B cell (primary cell): Measurements from ENCODE around the gene ANKRD33B. TPM values are rescaled to one million over a fixed set of nuclear protein-coding genes. Genes with fewer than 3 reads are reported as not detected.
"Not testable (repeated sequence)": the region's sequence is repeated elsewhere in the genome, so short reads cannot be mapped to it uniquely, and the experiment has no call there.

ENCODE experiments used
- ATAC-seq: fragments of 200-7000 bp; cut with Tn5 transposase; one replicate; pipeline ENCODE4 v1.10.0; 2021; ENCODE audit warnings: low read depth, mild to moderate bottlenecking, moderate number of reproducible peaks, moderate library complexity
- CTCF ChIA-PET: fragments of 350-600 bp; sonication (Branson Sonifier 250); formaldehyde crosslinking; loops from one replicate; lab custom pipeline; 2021; ENCODE audit warnings: antibody characterized with exemption, inconsistent platforms; lab: Charles Lee
- POLR2A ChIA-PET: fragments of 350-600 bp; sonication (Branson Sonifier 250); formaldehyde crosslinking; loops from one replicate; lab custom pipeline; 2021; ENCODE audit warnings: antibody characterized with exemption; lab: Charles Lee
- DNase-seq: peaks from one replicate; pipeline ENCODE4 v3.0.0; 2013
- H2AFZ ChIP-seq: 2 replicates; pipeline ENCODE4 v1.6.1; 2012; ENCODE audit warnings: mild to moderate bottlenecking, low read depth, low read length; ENCODE audit not compliant: insufficient read depth, poor library complexity, severe bottlenecking
- H3K27ac ChIP-seq, 2 donors: 1 replicate in 1 of 2; 2 replicates in 1 of 2; pipeline ENCODE4 v1.5.1; 2012 to 2013; ENCODE audit warnings: low read length in 2 of 2, mild to moderate bottlenecking in 2 of 2, moderate library complexity in 1 of 2
- H3K27me3 ChIP-seq, 4 experiments: fragments of 200-600 bp in 1 of 4; sonication (generic) in 1 of 4; replicated peaks in 1 of 4; 1 replicate in 2 of 4; 2 replicates in 2 of 4; pipeline versions ENCODE4 v1.6.1 to v1.7.0; 2013 to 2016; ENCODE audit warnings: low read length in 3 of 4, mild to moderate bottlenecking in 2 of 4, mixed read lengths in 1 of 4, moderate library complexity in 1 of 4; ENCODE audit not compliant: insufficient read depth in 4 of 4, control insufficient read depth in 3 of 4; ENCODE audit errors: control extremely low read depth in 1 of 4
- H3K36me3 ChIP-seq, 2 experiments: replicated peaks in 1 of 2; 1 replicate in 1 of 2; 2 replicates in 1 of 2; pipeline versions ENCODE4 v1.6.1 to v1.7.1; 2013; ENCODE audit warnings: low read length in 1 of 2; ENCODE audit not compliant: insufficient read depth in 2 of 2, control insufficient read depth in 1 of 2; ENCODE audit errors: control extremely low read depth in 1 of 2, extremely low read depth in 1 of 2
- H3K4me1 ChIP-seq, 2 donors: fragments of 200-600 bp in 1 of 2; sonication (generic) in 1 of 2; 1 replicate in 1 of 2; 2 replicates in 1 of 2; pipeline versions ENCODE4 v1.5.1 to v1.6.1; 2013 to 2017; ENCODE audit warnings: low read length in 2 of 2; ENCODE audit not compliant: control insufficient read depth in 2 of 2, insufficient read depth in 2 of 2
- H3K4me2 ChIP-seq: replicated peaks from 2 replicates; pipeline ENCODE3; 2012; ENCODE audit warnings: mild to moderate bottlenecking, low read depth, low read length; ENCODE audit not compliant: poor library complexity, severe bottlenecking
- H3K4me3 ChIP-seq, 5 experiments: fragments of 200-600 bp in 1 of 5; sonication (generic) in 1 of 5; 1 replicate in 3 of 5; 2 replicates in 2 of 5; pipeline versions ENCODE4 v1.5.1 to v1.7.0; 2011 to 2016; ENCODE audit warnings: low read length in 4 of 5, mild to moderate bottlenecking in 4 of 5, low read depth in 2 of 5, control low read depth in 1 of 5, moderate library complexity in 1 of 5; ENCODE audit not compliant: insufficient read depth in 1 of 5; ENCODE audit errors: control extremely low read depth in 1 of 5, extremely low read depth in 1 of 5
- H3K79me2 ChIP-seq: fragments of 200-600 bp; sonication (generic); one replicate; pipeline ENCODE4 v1.6.0; 2016; ENCODE audit warnings: low read length; ENCODE audit not compliant: control insufficient read depth, insufficient read depth
- H3K9ac ChIP-seq: fragments of 200-600 bp; sonication (generic); 2 replicates; pipeline ENCODE4 v1.6.1; 2017; ENCODE audit warnings: mild to moderate bottlenecking, low read length, moderate library complexity
- H3K9me3 ChIP-seq, 3 donors: one replicate each; pipeline versions ENCODE4 v1.6.1 to v1.7.1; 2013; ENCODE audit warnings: low read length in 2 of 3; ENCODE audit not compliant: control insufficient read depth in 2 of 3, insufficient read depth in 1 of 3; ENCODE audit errors: control extremely low read depth in 1 of 3
- H4K20me1 ChIP-seq: 2 replicates; pipeline ENCODE4 v1.6.0; 2012; ENCODE audit warnings: mild to moderate bottlenecking, low read length; ENCODE audit not compliant: insufficient read depth, control insufficient read depth, poor library complexity, severe bottlenecking
- H3K27ac Mint-ChIP-seq: one replicate; pipeline ENCODE4 v1.8.0; 2021; ENCODE audit warnings: mixed read lengths
- H3K27me3 Mint-ChIP-seq: one replicate; pipeline ENCODE4 v1.8.0; 2021; ENCODE audit warnings: mixed read lengths
- H3K4me1 Mint-ChIP-seq: one replicate; pipeline ENCODE4 v1.8.0; 2021; ENCODE audit warnings: mixed read lengths
- H3K4me3 Mint-ChIP-seq: one replicate; pipeline ENCODE4 v1.8.0; 2021; ENCODE audit warnings: mixed read lengths
- H3K9me3 Mint-ChIP-seq: one replicate; pipeline ENCODE4 v1.8.0; 2022; ENCODE audit warnings: mixed read lengths; ENCODE audit not compliant: insufficient read depth
- EZH2 ChIP-seq: IDR thresholded peaks from 2 replicates; pipeline ENCODE4 v1.6.1; 2012; ENCODE audit warnings: borderline replicate concordance, low read depth, mild to moderate bottlenecking, moderate library complexity, low read length; ENCODE audit not compliant: insufficient read depth, poor library complexity, severe bottlenecking
- WGBS: methylation state at CpG from one replicate; pipeline ENCODE4 v1.1.5; 2013; ENCODE audit warnings: missing lambda C conversion rate; ENCODE audit not compliant: insufficient coverage; 5-methylcytosine and 5-hydroxymethylcytosine counted together
- intact Hi-C: fragments of 100-400 bp; cut with micrococcal nuclease; formaldehyde crosslinking; loops from one replicate; pipeline ENCODE4 v1.10.0; 2022
- polyA plus RNA-seq: library from polyadenylated mRNA; depleted of rRNA; stranded (reverse); fragments of >200 nt; gene quantifications from 2 replicates; pipeline ENCODE4 v1.2.3, GENCODE V29; 2012
- total RNA-seq, 2 donors: library from RNA; stranded (reverse); fragments of 120-200 nt in 1 of 2; gene quantifications; 1 replicate in 1 of 2; 2 replicates in 1 of 2; pipeline versions ENCODE4 v1.2.3 to v1.2.4, GENCODE V29; 2013 to 2022
- TF ChIP-seq, protein P1 (sequence below): fragments of 200-600 bp; IDR thresholded peaks from one replicate; pipeline ENCODE4 v1.8.0; 2022; ENCODE audit warnings: antibody characterized with exemption, mild to moderate bottlenecking

Gene ANKRD33B
- total and polyA plus RNA-seq, 2 donors (not counting 1 experiment from before 2014, with no cell fraction given): 2.9 to 23.4 TPM

DNA sequence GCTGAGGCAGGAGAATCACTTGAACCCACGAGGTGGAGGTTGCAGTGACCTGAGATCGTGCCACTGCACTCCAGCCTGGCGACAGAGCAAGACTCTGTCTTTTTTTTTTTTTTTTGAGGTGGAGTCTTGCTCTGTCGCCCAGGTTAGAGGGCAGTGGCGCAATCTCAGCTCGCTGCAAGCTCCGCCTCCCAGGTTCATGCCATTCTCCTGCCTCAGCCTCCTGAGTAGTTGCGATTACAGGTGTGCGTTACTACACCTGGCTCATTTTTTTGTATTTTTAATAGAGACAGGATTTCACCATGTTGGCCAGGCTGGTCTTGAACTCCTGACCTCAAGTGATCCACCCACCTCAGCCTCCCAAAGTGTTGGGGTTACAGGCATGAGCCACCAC is 42.8 kb downstream of the ANKRD33B start:
- H3K4me3 Mint-ChIP-seq: peak overlapping the region; percentile 82

GRCh38 chr5:10607023-10607665 is 43.3 kb downstream of the ANKRD33B start:
- TF ChIP-seq, protein P1, sequence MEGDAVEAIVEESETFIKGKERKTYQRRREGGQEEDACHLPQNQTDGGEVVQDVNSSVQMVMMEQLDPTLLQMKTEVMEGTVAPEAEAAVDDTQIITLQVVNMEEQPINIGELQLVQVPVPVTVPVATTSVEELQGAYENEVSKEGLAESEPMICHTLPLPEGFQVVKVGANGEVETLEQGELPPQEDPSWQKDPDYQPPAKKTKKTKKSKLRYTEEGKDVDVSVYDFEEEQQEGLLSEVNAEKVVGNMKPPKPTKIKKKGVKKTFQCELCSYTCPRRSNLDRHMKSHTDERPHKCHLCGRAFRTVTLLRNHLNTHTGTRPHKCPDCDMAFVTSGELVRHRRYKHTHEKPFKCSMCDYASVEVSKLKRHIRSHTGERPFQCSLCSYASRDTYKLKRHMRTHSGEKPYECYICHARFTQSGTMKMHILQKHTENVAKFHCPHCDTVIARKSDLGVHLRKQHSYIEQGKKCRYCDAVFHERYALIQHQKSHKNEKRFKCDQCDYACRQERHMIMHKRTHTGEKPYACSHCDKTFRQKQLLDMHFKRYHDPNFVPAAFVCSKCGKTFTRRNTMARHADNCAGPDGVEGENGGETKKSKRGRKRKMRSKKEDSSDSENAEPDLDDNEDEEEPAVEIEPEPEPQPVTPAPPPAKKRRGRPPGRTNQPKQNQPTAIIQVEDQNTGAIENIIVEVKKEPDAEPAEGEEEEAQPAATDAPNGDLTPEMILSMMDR: no peak
- no peak for TF ChIP-seq EZH2
- peak overlapping the region in 4 of 5 experiments; percentile 23 to 59 (median 40) for H3K4me3 ChIP-seq
- peaks cover 51% of the 10 kb centered on the region for H4K20me1 ChIP-seq
- peak overlapping the region; percentile 46 for H3K9ac ChIP-seq
- no peaks in the 10 kb centered on the region for H3K9me3 Mint-ChIP-seq
- H3K27ac Mint-ChIP-seq: peak overlapping the region; percentile 86
- intact Hi-C loops: loop anchor here (1.0 to 5.0 kb wide), 4 partner anchors 28 to 120 kb away; partner anchors contain the start of gene ANKRD33B
- H2AFZ ChIP-seq: no peak overlapping the region
- peaks cover 58% of the 10 kb centered on the region for H3K79me2 ChIP-seq
- peak overlapping the region; percentile 71 for H3K4me2 ChIP-seq
- H3K36me3 ChIP-seq: no peaks in the 10 kb centered on the region
- H3K9me3 ChIP-seq: no peaks in the 10 kb centered on the region
- peak overlapping the region; percentile 45 to 73 for H3K27ac ChIP-seq
- H3K27me3 ChIP-seq: no peaks in the 10 kb centered on the region
- ATAC-seq: peak; percentile 92
- CTCF ChIA-PET: interaction anchor here (0.6 to 4.2 kb wide), 15 partner anchors 13 to 254 kb away, joined by 3 to 52 read pairs (median 4); partner anchors contain the start of gene MARCHF6
- peak; percentile 89 for DNase-seq
- POLR2A ChIA-PET: interaction anchor here (1.2 to 2.2 kb wide), 5 partner anchors 14 to 43 kb away, joined by 3 to 8 read pairs (median 6); partner anchors contain the start of gene ANKRD33B
- H3K4me1 Mint-ChIP-seq: peaks cover 45% of the 10 kb centered on the region
- peaks cover 23 to 27% of the 10 kb centered on the region in 2 donors for H3K4me1 ChIP-seq
- WGBS: 1% methylated on average over 6 of the region's 13 CpGs
- H3K4me3 Mint-ChIP-seq: peak overlapping the region; percentile 82
- no peaks in the 10 kb centered on the region for H3K27me3 Mint-ChIP-seq

More for the DNA sequence above, 42.8 kb downstream of the ANKRD33B start:
- Histone ChIP-seq H4K20me1 (peaks cover 48% of the 10 kb centered on the region), H3K4me2 (peak overlapping the region; percentile 71), H3K79me2 (peaks cover 58% of the 10 kb centered on the region), H3K4me1 (peaks cover 23 to 29% of the 10 kb centered on the region in 2 donors), H3K27ac (peak overlapping the region; percentile 45 to 73)
- ChIA-PET CTCF (interaction anchor here (1.0 to 4.2 kb wide), 5 partner anchors 14 to 154 kb away, joined by 3 to 52 read pairs (median 5); no protein-coding TSS in a partner anchor), POLR2A (interaction anchor here (0.7 to 2.2 kb wide), 3 partner anchors 22 to 253 kb away, joined by 4 to 8 read pairs (median 6); no protein-coding TSS in a partner anchor)
- not testable (repeated sequence) for H3K9me3 Mint-ChIP-seq, H3K27me3 ChIP-seq, H3K9ac ChIP-seq, DNase-seq, H3K9me3 ChIP-seq, ATAC-seq, H3K36me3 ChIP-seq, H3K27me3 Mint-ChIP-seq, H3K4me3 ChIP-seq, H2AFZ ChIP-seq
- intact Hi-C loops: loop anchor here (1.0 to 5.0 kb wide), 4 partner anchors 27 to 119 kb away; partner anchors contain the start of gene ANKRD33B
- 82% methylated on average over 2 of the region's 9 CpGs for WGBS
- Mint-ChIP-seq H3K4me1 (peaks cover 44% of the 10 kb centered on the region), H3K27ac (peak overlapping the region; percentile 86)
